ENCODE measurements around the gene TRAM2. TPM values are rescaled to one million over a fixed set of nuclear protein-coding genes. Genes with fewer than 3 reads are reported as not detected.

The TRAM2 gene
- total RNA-seq, 1 experiment from 2014 or later, result 21.2 TPM

- H3K79me1 ChIP-seq (ENCODE audit: insufficient read depth, low read depth, low read length, poor library complexity, severe bottlenecking), result no peaks in the 10 kb centered on the region
- H3K9me3 ChIP-seq (ENCODE audit: control insufficient read depth, low read depth, low read length), result no peaks in the 10 kb centered on the region
- H3K23ac ChIP-seq (ENCODE audit: insufficient read length, low read depth, low read length), result no peak overlapping the region
- H3K23me2 ChIP-seq (ENCODE audit: insufficient read length, low read depth, low read length, poor library complexity, severe bottlenecking), result no peaks in the 10 kb centered on the region
- H2AFZ ChIP-seq (ENCODE audit: low read length), result no peak overlapping the region
- no peak overlapping the region for H3K56ac ChIP-seq (ENCODE audit: insufficient read length, low read depth, low read length)
- H3K4me2 ChIP-seq (ENCODE audit: insufficient read depth, insufficient read length, low read length), result no peak overlapping the region
- H4K8ac ChIP-seq (replicated peaks; ENCODE audit: insufficient read length, low read depth, low read length), result no peak overlapping the region
- H3K9me3 Mint-ChIP-seq, result no peaks in the 10 kb centered on the region
- H3T11ph ChIP-seq (ENCODE audit: low read length), result no peak overlapping the region
- no peak overlapping the region for H3K18ac ChIP-seq (ENCODE audit: insufficient read length, low read depth, low read length)
- no peaks in the 10 kb centered on the region for H3K27me3 Mint-ChIP-seq (ENCODE audit: low read depth)
- H3K27ac Mint-ChIP-seq, result no peak overlapping the region
- H3K79me2 ChIP-seq (ENCODE audit: insufficient read depth, low read length), result no peaks in the 10 kb centered on the region
- H3K27me3 ChIP-seq (ENCODE audit: insufficient read depth, low read length), result no peaks in the 10 kb centered on the region
- no peak overlapping the region for H2BK5ac ChIP-seq (ENCODE audit: insufficient read length, low read length)
- no peak overlapping the region for H2BK12ac ChIP-seq (ENCODE audit: insufficient read length, low read depth, low read length)
- no peak overlapping the region for H3K27ac ChIP-seq (ENCODE audit: insufficient read length, low read depth, low read length)
- H3K4ac ChIP-seq (ENCODE audit: low read depth, low read length), result no peak overlapping the region
- WGBS (ENCODE audit: extremely low coverage, insufficient read length, low lambda C conversion rate), result no CpG with 5 or more reads among the region's 3 CpGs
- H3K14ac ChIP-seq (ENCODE audit: insufficient read depth, low read length), result no peak overlapping the region
- H2BK120ac ChIP-seq (ENCODE audit: low read depth, low read length, poor library complexity, severe bottlenecking), result no peak overlapping the region
- H4K5ac ChIP-seq (ENCODE audit: insufficient read length, low read depth, low read length), result no peak overlapping the region
- no peak overlapping the region for H3K4me3 Mint-ChIP-seq
- no peak overlapping the region for H2BK20ac ChIP-seq (ENCODE audit: low read depth, low read length, poor library complexity, severe bottlenecking)
- no peak for DNase-seq
- H2AK5ac ChIP-seq (ENCODE audit: insufficient read length, low read length), result no peak overlapping the region
- no peak overlapping the region for H4K91ac ChIP-seq (ENCODE audit: insufficient read length, low read depth, low read length)
- no peaks in the 10 kb centered on the region; a peak in 1 of 7 replicates for H3K36me3 Mint-ChIP-seq (ENCODE audit: insufficient read depth in 1 of 3, low read depth in 3 of 3)
- no peak overlapping the region for H2BK15ac ChIP-seq (ENCODE audit: low read depth, low read length)
- H3K9ac ChIP-seq (ENCODE audit: extremely low read depth, insufficient read length, low read length), result no peak overlapping the region
- no peaks in the 10 kb centered on the region for H4K20me1 ChIP-seq (ENCODE audit: control insufficient read depth, insufficient read depth, insufficient read length)
- peaks cover 6 to 8% of the 10 kb centered on the region in 2 experiments for H3K4me1 Mint-ChIP-seq
- no peak for TF ChIP-seq CTCF (conservative IDR thresholded peaks at IDR 0.05)
- no peaks in the 10 kb centered on the region for H3K4me1 ChIP-seq (ENCODE audit: insufficient read depth, low read length)
Measured at GRCh38 chr6:52582446-52582845, 5.6 kb upstream of the TRAM2 start.

All from H9 (cell line).